Caco-2 (cell line): ENCODE results near the gene PCDHB8. TPM values are rescaled to one million over a fixed set of nuclear protein-coding genes. Genes with fewer than 3 reads are reported as not detected.
"Not testable (repeated sequence)": the region's sequence is repeated elsewhere in the genome, so short reads cannot be mapped to it uniquely, and the experiment has no call there.

Experiments
- BruUV-seq: library from RNA; stranded (reverse); fragments of 400-500 nt; replicated peaks from 2 replicates; lab custom pipeline; 2021; lab: Mats Ljungman, UMichigan
- CTCF ChIA-PET: fragments of 300-600 bp; sonication (Branson Sonifier 250); formaldehyde crosslinking; loops from one replicate; lab custom pipeline; 2022; ENCODE audit warnings: antibody characterized with exemption; lab: Charles Lee
- POLR2A ChIA-PET: fragments of 300-600 bp; sonication (Branson Sonifier 250); formaldehyde crosslinking; loops from one replicate; lab custom pipeline; 2022; ENCODE audit warnings: antibody characterized with exemption; lab: Charles Lee
- DNase-seq, 2 experiments: peaks; one replicate each; pipeline versions ENCODE4 v3.0.0 to v3.0.0-alpha.2; 2020 to 2022
- H3K27me3 ChIP-seq: replicated peaks from 2 replicates; pipeline ENCODE4 v1.6.0; 2011; ENCODE audit warnings: low read length; ENCODE audit not compliant: control insufficient read depth, insufficient read depth
- H3K36me3 ChIP-seq: 2 replicates; pipeline ENCODE4 v1.5.1; 2011; ENCODE audit warnings: low read length; ENCODE audit not compliant: control insufficient read depth, insufficient read depth
- H3K4me1 ChIP-seq: fragments of 250-450 bp; sonication (Bioruptor Pico); 2 replicates; pipeline ENCODE4 v1.5.1; 2020; ENCODE audit warnings: mild to moderate bottlenecking
- H3K4me3 ChIP-seq: 2 replicates; pipeline ENCODE4 v1.5.1; 2011; ENCODE audit warnings: low read depth, mild to moderate bottlenecking, control low read depth, low read length
- H3K9me3 ChIP-seq: fragments of 250-450 bp; sonication (Bioruptor Pico); 2 replicates; pipeline ENCODE4 v1.5.1; 2020; ENCODE audit warnings: mild to moderate bottlenecking, moderate library complexity
- H3K27ac Mint-ChIP-seq: one replicate; pipeline ENCODE4 v1.8.0; 2022; ENCODE audit warnings: mixed read lengths; ENCODE audit not compliant: unreplicated experiment
- H3K27me3 Mint-ChIP-seq: one replicate; pipeline ENCODE4 v1.8.0; 2022; ENCODE audit warnings: mixed read lengths; ENCODE audit not compliant: insufficient read depth, unreplicated experiment
- H3K36me3 Mint-ChIP-seq: one replicate; pipeline ENCODE4 v1.8.0; 2022; ENCODE audit warnings: mild to moderate bottlenecking, mixed read lengths; ENCODE audit not compliant: insufficient read depth, unreplicated experiment
- H3K4me1 Mint-ChIP-seq: one replicate; pipeline ENCODE4 v1.8.0; 2022; ENCODE audit warnings: low read depth, mixed read lengths; ENCODE audit not compliant: unreplicated experiment
- H3K4me3 Mint-ChIP-seq: one replicate; pipeline ENCODE4 v1.8.0; 2022; ENCODE audit warnings: mild to moderate bottlenecking, moderate library complexity, mixed read lengths; ENCODE audit not compliant: unreplicated experiment
- H3K9me3 Mint-ChIP-seq: one replicate; pipeline ENCODE4 v1.8.0; 2022; ENCODE audit warnings: mixed read lengths; ENCODE audit not compliant: unreplicated experiment
- CTCF ChIP-seq, 2 experiments: fragments of 200-600 bp in 1 of 2; IDR thresholded peaks; 1 replicate in 1 of 2; 2 replicates in 1 of 2; pipeline versions ENCODE4 v1.5.1 to v1.8.0; 2011 to 2022; ENCODE audit warnings: antibody characterized with exemption in 1 of 2, control low read depth in 1 of 2, inconsistent platforms in 1 of 2, low read depth in 1 of 2, low read length in 1 of 2, mild to moderate bottlenecking in 1 of 2, moderate library complexity in 1 of 2; ENCODE audit not compliant: insufficient read depth in 1 of 2, severe bottlenecking in 1 of 2, unreplicated experiment in 1 of 2
- intact Hi-C: fragments of 100-400 bp; cut with micrococcal nuclease; formaldehyde crosslinking; loops from one replicate; pipeline ENCODE4 v1.10.0; 2022; ENCODE audit not compliant: unreplicated experiment
- total RNA-seq: library from RNA; stranded (reverse); gene quantifications from 2 replicates; pipeline ENCODE4 v1.2.3, GENCODE V29; 2022

The PCDHB8 gene
- total RNA-seq, 1 experiment from 2014 or later, result not detected

- peak in 1 of 2 experiments; percentile 14 for TF ChIP-seq CTCF (IDR thresholded peaks at IDR 0.05; ENCODE audit: insufficient read depth in 1 of 2, low read depth in 1 of 2, low read length in 1 of 2, severe bottlenecking in 1 of 2, unreplicated experiment in 1 of 2)
- Histone ChIP-seq H3K4me1 (no peaks in the 10 kb centered on the region), H3K4me3 (no peak overlapping the region), H3K9me3 (0 out of 2 replicates have a peak, but pooled peaks cover 4% of the 10 kb centered on the region), H3K27me3 (no peaks in the 10 kb centered on the region), H3K36me3 (no peaks in the 10 kb centered on the region)
- Mint-ChIP-seq H3K4me1 (no peaks in the 10 kb centered on the region), H3K4me3 (no peak overlapping the region), H3K27ac (no peak overlapping the region), H3K36me3 (no peaks in the 10 kb centered on the region), H3K27me3 (no peaks in the 10 kb centered on the region), H3K9me3 (peaks cover 32% of the 10 kb centered on the region)
- ChIA-PET CTCF (interaction anchor here (0.8 kb wide), 1 partner anchor 164 kb away, joined by 3 read pairs; the partner anchor contains the start of gene TAF7), POLR2A (no interaction called here)
- intact Hi-C loops, result no loop called here
- no TSS peak for BruUV-seq
- no peak for DNase-seq
Observed at GRCh38 chr5:141155540-141156374, 21.8 kb upstream of the PCDHB8 start.

GRCh38 chr5:141157356-141157755 lies 20.2 kb upstream of the PCDHB8 start:
- peaks cover 25% of the 10 kb centered on the region for H3K9me3 Mint-ChIP-seq
- H3K36me3 Mint-ChIP-seq, H3K9me3 ChIP-seq: not testable (repeated sequence)

GRCh38 chr5:141157901-141158300 lies 19.7 kb upstream of the PCDHB8 start:
- BruUV-seq, H3K4me1 ChIP-seq, H3K4me3 Mint-ChIP-seq, H3K27me3 ChIP-seq, H3K36me3 ChIP-seq, H3K27me3 Mint-ChIP-seq, H3K4me1 Mint-ChIP-seq, POLR2A ChIA-PET, H3K27ac Mint-ChIP-seq, H3K4me3 ChIP-seq, H3K9me3 ChIP-seq, CTCF ChIA-PET, intact Hi-C loops, H3K36me3 Mint-ChIP-seq, DNase-seq: not testable (repeated sequence)
- H3K9me3 Mint-ChIP-seq, result peaks cover 20% of the 10 kb centered on the region

More at GRCh38 chr5:141157356-141157755, 20.2 kb upstream of the PCDHB8 start:
- H3K36me3 ChIP-seq, H3K4me1 Mint-ChIP-seq, POLR2A ChIA-PET, CTCF ChIA-PET, H3K27me3 ChIP-seq, H3K27ac Mint-ChIP-seq, H3K4me3 Mint-ChIP-seq, intact Hi-C loops, BruUV-seq, DNase-seq, H3K27me3 Mint-ChIP-seq, H3K4me1 ChIP-seq, H3K4me3 ChIP-seq: not testable (repeated sequence)
